GM10248 (cell line): Measurements from ENCODE around the gene KLHL3.

ENCODE experiments used
- CTCF ChIA-PET: fragments of 300-600 bp; sonication (Branson Sonifier 250); formaldehyde crosslinking; extraction: SDS; loops from one replicate; lab custom pipeline; 2021; ENCODE audit warnings: antibody characterized with exemption; lab: Yijun Ruan, JAX
- POLR2A ChIA-PET: fragments of 350-650 bp; sonication (Branson Sonifier 250); formaldehyde crosslinking; extraction: SDS; loops from one replicate; lab custom pipeline; 2020; ENCODE audit warnings: antibody characterized with exemption; lab: Yijun Ruan, JAX
- DNase-seq: peaks from one replicate; pipeline ENCODE4 v3.0.0; 2012; ENCODE audit errors: extremely low spot score
- TF ChIP-seq, protein P1 (sequence below): IDR thresholded peaks from 2 replicates; pipeline ENCODE4 v1.5.1; 2012; ENCODE audit warnings: mild to moderate bottlenecking, low read depth; ENCODE audit errors: extremely low read depth, missing control alignments, control extremely low read depth

The KLHL3 gene

DNA sequence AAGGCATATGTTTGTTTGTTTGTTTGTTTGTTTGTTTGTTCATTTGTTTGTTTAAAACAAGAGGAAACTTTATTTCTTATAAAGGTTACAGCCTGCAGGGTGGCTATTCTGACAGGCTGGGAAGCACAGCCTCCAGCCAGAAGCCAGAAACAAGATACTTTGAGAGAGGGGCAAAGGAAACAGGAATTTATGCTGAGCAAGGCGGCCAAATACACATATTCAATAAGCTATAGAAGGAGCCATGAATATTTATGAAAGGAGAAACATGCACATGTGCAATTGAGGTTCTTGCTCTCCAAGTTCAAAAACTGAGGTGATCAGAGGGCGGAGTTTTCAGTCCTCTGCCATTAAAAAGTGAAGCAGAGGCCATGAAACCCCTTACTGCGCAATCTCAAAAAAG is 19.6 kb downstream of the KLHL3 start:
- CTCF ChIA-PET: interaction anchor here (1.2 to 1.3 kb wide), 2 partner anchors 10 to 26 kb away, joined by 3 to 5 read pairs; no protein-coding TSS in a partner anchor
- TF ChIP-seq, protein P1, sequence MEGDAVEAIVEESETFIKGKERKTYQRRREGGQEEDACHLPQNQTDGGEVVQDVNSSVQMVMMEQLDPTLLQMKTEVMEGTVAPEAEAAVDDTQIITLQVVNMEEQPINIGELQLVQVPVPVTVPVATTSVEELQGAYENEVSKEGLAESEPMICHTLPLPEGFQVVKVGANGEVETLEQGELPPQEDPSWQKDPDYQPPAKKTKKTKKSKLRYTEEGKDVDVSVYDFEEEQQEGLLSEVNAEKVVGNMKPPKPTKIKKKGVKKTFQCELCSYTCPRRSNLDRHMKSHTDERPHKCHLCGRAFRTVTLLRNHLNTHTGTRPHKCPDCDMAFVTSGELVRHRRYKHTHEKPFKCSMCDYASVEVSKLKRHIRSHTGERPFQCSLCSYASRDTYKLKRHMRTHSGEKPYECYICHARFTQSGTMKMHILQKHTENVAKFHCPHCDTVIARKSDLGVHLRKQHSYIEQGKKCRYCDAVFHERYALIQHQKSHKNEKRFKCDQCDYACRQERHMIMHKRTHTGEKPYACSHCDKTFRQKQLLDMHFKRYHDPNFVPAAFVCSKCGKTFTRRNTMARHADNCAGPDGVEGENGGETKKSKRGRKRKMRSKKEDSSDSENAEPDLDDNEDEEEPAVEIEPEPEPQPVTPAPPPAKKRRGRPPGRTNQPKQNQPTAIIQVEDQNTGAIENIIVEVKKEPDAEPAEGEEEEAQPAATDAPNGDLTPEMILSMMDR: no peak
- POLR2A ChIA-PET: no interaction called here
- DNase-seq: no peak

DNA sequence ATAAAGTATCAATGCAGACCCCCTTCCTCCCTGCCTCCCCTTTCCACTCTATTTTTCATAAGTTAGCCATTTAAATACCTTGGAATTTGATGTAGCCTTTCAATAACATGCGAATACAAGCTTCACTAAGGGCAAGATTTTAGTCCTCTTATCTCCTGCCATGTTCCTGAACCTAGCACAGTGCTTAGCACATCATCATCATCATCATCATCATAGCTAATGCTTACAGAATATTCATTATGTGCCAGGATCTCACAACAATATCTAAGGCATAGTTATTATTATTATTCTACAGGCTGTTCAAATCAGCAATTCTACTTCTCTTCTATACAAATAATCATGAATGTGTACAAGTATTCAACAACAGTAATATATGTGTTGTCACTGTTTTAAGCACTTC is 20.4 kb downstream of the KLHL3 start:
- POLR2A ChIA-PET: no interaction called here
- TF ChIP-seq, protein P1: no peak
- CTCF ChIA-PET: interaction anchor here (0.9 to 1.3 kb wide), 3 partner anchors 22 to 56 kb away, joined by 4 to 5 read pairs (median 4); no protein-coding TSS in a partner anchor
- DNase-seq: no peak

DNA sequence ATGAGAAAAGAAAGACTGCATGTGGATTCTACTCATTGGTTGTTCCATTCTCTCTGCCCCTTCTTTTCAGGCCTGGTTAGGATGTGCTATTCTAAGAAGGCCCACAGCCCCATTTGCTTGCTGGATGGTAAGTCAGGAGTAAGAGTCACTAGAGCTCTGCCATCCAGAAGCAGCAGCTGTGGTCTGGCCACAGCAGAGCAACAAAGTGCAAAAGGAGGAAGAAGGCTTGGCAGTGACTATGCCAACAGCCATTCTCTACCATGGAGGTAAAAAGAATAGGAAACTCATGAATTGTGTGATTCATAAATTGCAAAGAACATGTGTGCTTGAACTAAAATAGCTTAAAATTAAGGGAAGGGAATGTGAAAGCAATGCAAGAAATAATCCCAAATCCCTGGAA is 20.9 kb downstream of the KLHL3 start:
- TF ChIP-seq, protein P1: no peak
- DNase-seq: no peak
- ChIA-PET POLR2A (no interaction called here), CTCF (interaction anchor here (0.9 to 1.3 kb wide), 3 partner anchors 21 to 55 kb away, joined by 4 to 5 read pairs (median 4); no protein-coding TSS in a partner anchor)

DNA sequence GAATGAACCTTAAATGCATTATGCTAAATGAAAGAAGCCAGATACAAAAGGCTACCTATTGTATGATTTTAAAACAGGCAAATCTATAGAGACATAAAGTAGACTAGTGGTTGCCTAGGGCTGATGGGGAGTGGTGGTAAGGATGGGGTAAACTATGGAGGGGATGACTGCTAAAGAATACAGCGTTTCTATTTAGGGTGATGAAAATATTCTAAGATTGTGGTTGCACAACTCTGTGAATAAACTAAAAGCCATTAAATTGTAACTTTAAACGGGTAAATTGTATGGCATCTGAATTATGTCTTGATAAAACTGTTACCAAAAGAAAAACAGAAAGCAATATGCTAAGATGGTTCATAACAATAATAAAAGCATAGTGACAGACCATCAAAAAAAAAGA is 21.4 kb downstream of the KLHL3 start:
- TF ChIP-seq, protein P1: no peak
- DNase-seq: no peak
- POLR2A ChIA-PET: no interaction called here
- CTCF ChIA-PET: interaction anchor here (1.1 to 1.2 kb wide), 2 partner anchors 21 to 54 kb away, joined by 4 read pairs; no protein-coding TSS in a partner anchor

- TF ChIP-seq, protein P1: no peak
- CTCF ChIA-PET: interaction anchor here (0.9 to 1.6 kb wide), 6 partner anchors 9 to 52 kb away, joined by 3 to 5 read pairs (median 4); partner anchors contain the start of gene KLHL3
- DNase-seq: no peak
- POLR2A ChIA-PET: no interaction called here
These were observed 23.7 kb downstream of the KLHL3 start for GRCh38 chr5:137712139-137712667.

DNA sequence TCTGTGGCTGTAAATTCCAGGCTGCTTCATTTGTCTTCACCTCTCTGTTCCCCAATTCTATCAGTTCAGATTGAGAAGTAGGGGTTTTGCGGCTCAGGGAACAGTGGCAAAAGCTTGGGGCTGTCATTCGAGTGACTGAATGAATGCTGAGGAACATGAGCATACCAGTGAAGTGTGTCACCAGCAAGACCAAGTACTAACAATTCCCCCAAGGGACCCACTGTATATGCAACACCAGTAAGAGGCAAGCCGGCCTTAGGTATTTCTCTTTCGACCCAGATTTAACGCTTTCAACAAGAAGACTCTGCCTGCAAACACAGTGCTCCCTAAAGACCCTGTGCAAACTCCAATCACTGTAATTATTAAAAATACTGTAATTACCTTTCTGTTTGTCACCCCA is 25.8 kb downstream of the KLHL3 start:
- CTCF ChIA-PET: interaction anchor here (1.0 to 1.4 kb wide), 3 partner anchors 16 to 33 kb away, joined by 3 to 4 read pairs (median 3); partner anchors contain the start of gene KLHL3
- TF ChIP-seq, protein P1: no peak
- POLR2A ChIA-PET: no interaction called here

More for the DNA sequence above, 25.8 kb downstream of the KLHL3 start:
- DNase-seq: no peak
